SK-N-SH (cell line): ENCODE measurements around the gene TRPM3. TPM values are rescaled to one million over a fixed set of nuclear protein-coding genes. Genes with fewer than 3 reads are reported as not detected.

ENCODE experiments used
- CTCF ChIA-PET: fragments of 300-600, 350-600 bp; formaldehyde crosslinking; extraction: SDS; loops from one replicate; lab custom pipeline; 2021; lab: Yijun Ruan, JAX
- POLR2A ChIA-PET: fragments of 350-600 bp; sonication (Branson Sonifier 250); formaldehyde crosslinking; extraction: SDS; loops from one replicate; lab custom pipeline; 2020; ENCODE audit warnings: antibody characterized with exemption, inconsistent platforms; lab: Yijun Ruan, JAX
- DNase-seq: peaks from one replicate; pipeline ENCODE4 v3.0.0; 2012
- H2AFZ ChIP-seq: fragments of 200-600 bp; sonication (generic); 2 replicates; pipeline ENCODE4 v1.8.1; 2016; ENCODE audit warnings: antibody characterized with exemption, mild to moderate bottlenecking, low read depth
- H3F3A ChIP-seq: fragments of 200-600 bp; sonication (generic); replicated peaks from 2 replicates; pipeline ENCODE3; 2016; ENCODE audit warnings: antibody characterized with exemption, mild to moderate bottlenecking; ENCODE audit not compliant: insufficient read depth
- H3K27ac ChIP-seq, 2 experiments: fragments of 200-500 bp in 1 of 2; fragments of 200-600 bp in 1 of 2; sonication (Bioruptor generic) in 1 of 2; sonication (generic), shearing (Covaris generic) in 1 of 2; 2 replicates each; pipeline versions ENCODE4 v1.5.1 to v1.6.1; 2014 to 2016; ENCODE audit warnings: low read depth in 2 of 2, inconsistent platforms in 1 of 2, low read length in 1 of 2, mild to moderate bottlenecking in 1 of 2, mixed read lengths in 1 of 2
- H3K27me3 ChIP-seq: fragments of 200-600 bp; sonication (generic), shearing (Covaris generic); 2 replicates; pipeline ENCODE4 v1.6.1; 2016; ENCODE audit warnings: mixed run types; ENCODE audit not compliant: insufficient read depth
- H3K36me3 ChIP-seq, 2 experiments: fragments of 200-500 bp in 1 of 2; fragments of 200-600 bp in 1 of 2; sonication (Bioruptor generic) in 1 of 2; sonication (generic) in 1 of 2; replicated peaks in 1 of 2; 2 replicates each; pipeline versions ENCODE3 to v1.5.1; 2014 to 2016; ENCODE audit warnings: low read length in 1 of 2, mild to moderate bottlenecking in 1 of 2; ENCODE audit not compliant: insufficient read depth in 2 of 2, control insufficient read depth in 1 of 2
- H3K4me1 ChIP-seq, 2 experiments: fragments of 200-500 bp in 1 of 2; fragments of 200-600 bp in 1 of 2; sonication (Bioruptor generic) in 1 of 2; sonication (generic), shearing (Covaris generic) in 1 of 2; 2 replicates each; pipeline versions ENCODE4 v1.5.1 to v1.6.1; 2014 to 2016; ENCODE audit warnings: low read depth in 1 of 2, low read length in 1 of 2, mixed run types in 1 of 2; ENCODE audit not compliant: insufficient read depth in 2 of 2, control insufficient read depth in 1 of 2
- H3K4me2 ChIP-seq: fragments of 200-600 bp; sonication (generic), shearing (Covaris generic); 2 replicates; pipeline ENCODE4 v1.6.1; 2017; ENCODE audit warnings: mixed run types
- H3K4me3 ChIP-seq, 2 experiments: fragments of 200-500 bp in 1 of 2; fragments of 200-600 bp in 1 of 2; sonication (Bioruptor generic) in 1 of 2; sonication (generic), shearing (Covaris generic) in 1 of 2; 2 replicates each; pipeline versions ENCODE4 v1.5.1 to v1.8.1; 2014 to 2016; ENCODE audit warnings: low read depth in 2 of 2, inconsistent platforms in 1 of 2, low read length in 1 of 2, mild to moderate bottlenecking in 1 of 2, mixed read lengths in 1 of 2, moderate library complexity in 1 of 2
- H3K79me2 ChIP-seq: fragments of 200-600 bp; sonication (generic); 2 replicates; pipeline ENCODE4 v1.8.1; 2017; ENCODE audit warnings: mild to moderate bottlenecking; ENCODE audit not compliant: insufficient read depth
- H3K9ac ChIP-seq: fragments of 200-600 bp; sonication (generic); 2 replicates; pipeline ENCODE4 v1.6.1; 2017; ENCODE audit warnings: mixed run types
- H3K9me2 ChIP-seq: fragments of 200-600 bp; sonication (generic); 2 replicates; pipeline ENCODE4 v1.6.1; 2017; ENCODE audit warnings: mixed run types
- H3K9me3 ChIP-seq: fragments of 200-600 bp; sonication (generic); 2 replicates; pipeline ENCODE4 v1.6.1; 2017; ENCODE audit warnings: mixed run types, mild to moderate bottlenecking, moderate library complexity
- H4K20me1 ChIP-seq: fragments of 200-600 bp; sonication (generic); 2 replicates; pipeline ENCODE4 v1.6.1; 2017; ENCODE audit warnings: mild to moderate bottlenecking, mixed run types; ENCODE audit not compliant: insufficient read depth
- EP300 ChIP-seq, 2 experiments: IDR thresholded peaks; 2 replicates each; pipeline versions ENCODE4 v1.4.0 to v1.6.1; 2012; ENCODE audit warnings: borderline replicate concordance in 1 of 2, low read depth in 1 of 2, low read length in 1 of 2
- FOSL2 ChIP-seq: IDR thresholded peaks from 2 replicates; pipeline ENCODE4 v1.4.0; 2012; ENCODE audit warnings: low read depth, mild to moderate bottlenecking, moderate library complexity, borderline replicate concordance
- FOXJ3 ChIP-seq: sonication (generic); formaldehyde crosslinking; IDR thresholded peaks from 2 replicates; pipeline ENCODE4 v1.5.1; 2020; ENCODE audit warnings: mild to moderate bottlenecking, missing genetic modification reagents
- FOXM1 ChIP-seq: IDR thresholded peaks from 2 replicates; pipeline ENCODE4 v1.4.0; 2012; ENCODE audit warnings: low read depth, mild to moderate bottlenecking
- GABPA ChIP-seq: IDR thresholded peaks from 2 replicates; pipeline ENCODE4 v1.4.0; 2012; ENCODE audit warnings: low read depth, mild to moderate bottlenecking
- JUND ChIP-seq: IDR thresholded peaks from 2 replicates; pipeline ENCODE4 v1.4.0; 2012
- MEF2A ChIP-seq: IDR thresholded peaks from 2 replicates; pipeline ENCODE4 v1.4.0; 2012; ENCODE audit warnings: low read depth, borderline replicate concordance
- MXI1 ChIP-seq: IDR thresholded peaks from 2 replicates; pipeline ENCODE4 v1.6.1; 2012; ENCODE audit warnings: mild to moderate bottlenecking, low read depth, low read length, improper control_type of control experiment
- NFIC ChIP-seq: IDR thresholded peaks from 2 replicates; pipeline ENCODE4 v1.4.0; 2012; ENCODE audit warnings: borderline replicate concordance
- POLR2AphosphoS5 ChIP-seq: IDR thresholded peaks from 2 replicates; pipeline ENCODE4 v1.6.1; 2012; ENCODE audit warnings: low read depth, low read length
- RFX5 ChIP-seq: IDR thresholded peaks from 2 replicates; pipeline ENCODE4 v1.6.1; 2012; ENCODE audit warnings: mild to moderate bottlenecking, improper control_type of control experiment, low read length
- SIN3A ChIP-seq: IDR thresholded peaks from 2 replicates; pipeline ENCODE4 v1.6.1; 2012; ENCODE audit warnings: low read depth, mild to moderate bottlenecking, low read length, moderate library complexity, borderline replicate concordance
- TCF12 ChIP-seq: IDR thresholded peaks from 2 replicates; pipeline ENCODE4 v1.4.0; 2012
- TEAD4 ChIP-seq: IDR thresholded peaks from 2 replicates; pipeline ENCODE4 v1.4.0; 2012; ENCODE audit warnings: mild to moderate bottlenecking, borderline replicate concordance; ENCODE audit not compliant: insufficient read depth
- YY1 ChIP-seq: IDR thresholded peaks from 2 replicates; pipeline ENCODE4 v1.4.0; 2012; ENCODE audit warnings: low read depth, mild to moderate bottlenecking
- WGBS: methylation state at CpG from one replicate; pipeline ENCODE4 v1.1.6; 2017; ENCODE audit warnings: low lambda C conversion rate; 5-methylcytosine and 5-hydroxymethylcytosine counted together
- polyA plus RNA-seq, 3 experiments: library from polyadenylated mRNA; depleted of rRNA; stranded (reverse); fragments of >200 nt; gene quantifications; 2 replicates each; pipeline ENCODE4 v1.2.3, GENCODE V29; 2012
- TF ChIP-seq, protein P1 (sequence below): IDR thresholded peaks from 2 replicates; pipeline ENCODE4 v1.4.0; 2012; ENCODE audit warnings: low read depth
- TF ChIP-seq, protein P2 (sequence below): IDR thresholded peaks from 2 replicates; pipeline ENCODE4 v1.4.0; 2012; ENCODE audit warnings: low read depth, borderline replicate concordance
- TF ChIP-seq, protein P3 (sequence below): IDR thresholded peaks from 2 replicates; pipeline ENCODE4; 2012
- TF ChIP-seq, protein P4 (sequence below): IDR thresholded peaks from 2 replicates; pipeline ENCODE4 v1.6.1; 2012; ENCODE audit warnings: mild to moderate bottlenecking, low read depth, low read length, moderate library complexity

TRPM3 gene
- polyA plus RNA-seq, 1 of the 3 experiments (the other 2 are of a cell fraction): not detected

DNA sequence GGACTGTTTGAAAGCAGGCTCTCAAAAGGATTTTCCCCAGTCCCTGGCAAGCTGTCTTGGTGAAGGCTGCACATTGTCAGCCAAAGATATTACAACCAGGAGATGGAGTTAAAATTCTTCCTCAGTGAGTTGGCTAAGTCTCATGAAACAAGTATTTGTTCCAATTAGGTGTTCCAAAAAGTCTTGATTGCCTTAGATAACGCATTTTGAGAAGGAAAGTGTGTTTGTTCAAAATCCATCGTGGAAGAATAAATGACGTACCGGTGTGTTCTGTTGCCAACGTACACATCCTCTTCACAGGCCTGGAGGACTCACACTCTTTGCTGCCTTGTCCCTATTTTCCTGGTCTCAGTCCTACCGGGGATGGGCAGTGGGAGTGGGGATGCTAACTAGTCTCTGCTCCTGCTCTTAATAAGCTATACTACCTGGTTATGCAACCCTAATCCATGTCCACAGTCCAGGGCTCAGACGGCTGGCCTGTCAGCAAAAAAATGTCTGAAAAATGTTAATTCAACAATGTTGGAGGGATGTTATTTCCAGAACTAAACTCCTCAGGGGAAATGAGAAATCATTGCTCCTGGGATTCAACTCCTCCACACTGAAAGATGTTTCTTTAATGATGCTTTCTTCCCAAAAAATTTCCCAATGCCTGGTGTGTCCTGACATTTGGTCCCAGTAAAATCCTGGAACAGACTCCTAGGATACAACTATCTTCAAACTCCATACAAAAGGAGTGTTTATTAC lies 531.7 kb downstream of the TRPM3 start:
- CTCF ChIA-PET: interaction anchor here (1.0 to 1.6 kb wide), 2 partner anchors 10 to 78 kb away, joined by 3 to 5 read pairs; no protein-coding TSS in a partner anchor
- H3K4me2 ChIP-seq: peak overlapping the region; percentile 50
- POLR2A ChIA-PET: no interaction called here

More for the DNA sequence above, 531.7 kb downstream of the TRPM3 start:
- Histone ChIP-seq H3K36me3 (no peaks in the 10 kb centered on the region), H2AFZ (peak overlapping the region; percentile 68), H3K9me3 (no peaks in the 10 kb centered on the region), H3F3A (peaks cover 19% of the 10 kb centered on the region)
- WGBS: 25% methylated on average over 7 of the region's 7 CpGs
- TF ChIP-seq MEF2A: peak; percentile 57; the same call in 1 of the 2 replicates
- peak; percentile 87 for TF ChIP-seq FOSL2
- TF ChIP-seq TCF12: peak; percentile 93
- TF ChIP-seq FOXM1: peak; percentile 68; the same call in 1 of the 2 replicates
- TF ChIP-seq TEAD4: peak; percentile 89
- peak; percentile 16 to 82; a peak in 2 of 4 replicates for TF ChIP-seq EP300 (IDR thresholded peaks at IDR 0.05; ENCODE audit: borderline replicate concordance in 1 of 2, low read depth in 1 of 2, low read length in 1 of 2)
- TF ChIP-seq, protein P1, sequence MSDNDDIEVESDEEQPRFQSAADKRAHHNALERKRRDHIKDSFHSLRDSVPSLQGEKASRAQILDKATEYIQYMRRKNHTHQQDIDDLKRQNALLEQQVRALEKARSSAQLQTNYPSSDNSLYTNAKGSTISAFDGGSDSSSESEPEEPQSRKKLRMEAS: peak; percentile 45; the same call in 1 of the 2 replicates
- peak; percentile 91 for TF ChIP-seq JUND
- peak; percentile 50; the same call in 1 of the 2 replicates for TF ChIP-seq POLR2AphosphoS5
- TF ChIP-seq FOXJ3 (CRISPR knock-in tag): no peak
- TF ChIP-seq, protein P2, sequence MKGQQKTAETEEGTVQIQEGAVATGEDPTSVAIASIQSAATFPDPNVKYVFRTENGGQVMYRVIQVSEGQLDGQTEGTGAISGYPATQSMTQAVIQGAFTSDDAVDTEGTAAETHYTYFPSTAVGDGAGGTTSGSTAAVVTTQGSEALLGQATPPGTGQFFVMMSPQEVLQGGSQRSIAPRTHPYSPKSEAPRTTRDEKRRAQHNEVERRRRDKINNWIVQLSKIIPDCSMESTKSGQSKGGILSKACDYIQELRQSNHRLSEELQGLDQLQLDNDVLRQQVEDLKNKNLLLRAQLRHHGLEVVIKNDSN: no peak
- TF ChIP-seq, protein P3, sequence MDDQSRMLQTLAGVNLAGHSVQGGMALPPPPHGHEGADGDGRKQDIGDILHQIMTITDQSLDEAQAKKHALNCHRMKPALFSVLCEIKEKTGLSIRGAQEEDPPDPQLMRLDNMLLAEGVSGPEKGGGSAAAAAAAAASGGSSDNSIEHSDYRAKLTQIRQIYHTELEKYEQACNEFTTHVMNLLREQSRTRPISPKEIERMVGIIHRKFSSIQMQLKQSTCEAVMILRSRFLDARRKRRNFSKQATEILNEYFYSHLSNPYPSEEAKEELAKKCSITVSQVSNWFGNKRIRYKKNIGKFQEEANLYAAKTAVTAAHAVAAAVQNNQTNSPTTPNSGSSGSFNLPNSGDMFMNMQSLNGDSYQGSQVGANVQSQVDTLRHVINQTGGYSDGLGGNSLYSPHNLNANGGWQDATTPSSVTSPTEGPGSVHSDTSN: peak; percentile 78
- TF ChIP-seq YY1: no peak
- TF ChIP-seq, protein P4, sequence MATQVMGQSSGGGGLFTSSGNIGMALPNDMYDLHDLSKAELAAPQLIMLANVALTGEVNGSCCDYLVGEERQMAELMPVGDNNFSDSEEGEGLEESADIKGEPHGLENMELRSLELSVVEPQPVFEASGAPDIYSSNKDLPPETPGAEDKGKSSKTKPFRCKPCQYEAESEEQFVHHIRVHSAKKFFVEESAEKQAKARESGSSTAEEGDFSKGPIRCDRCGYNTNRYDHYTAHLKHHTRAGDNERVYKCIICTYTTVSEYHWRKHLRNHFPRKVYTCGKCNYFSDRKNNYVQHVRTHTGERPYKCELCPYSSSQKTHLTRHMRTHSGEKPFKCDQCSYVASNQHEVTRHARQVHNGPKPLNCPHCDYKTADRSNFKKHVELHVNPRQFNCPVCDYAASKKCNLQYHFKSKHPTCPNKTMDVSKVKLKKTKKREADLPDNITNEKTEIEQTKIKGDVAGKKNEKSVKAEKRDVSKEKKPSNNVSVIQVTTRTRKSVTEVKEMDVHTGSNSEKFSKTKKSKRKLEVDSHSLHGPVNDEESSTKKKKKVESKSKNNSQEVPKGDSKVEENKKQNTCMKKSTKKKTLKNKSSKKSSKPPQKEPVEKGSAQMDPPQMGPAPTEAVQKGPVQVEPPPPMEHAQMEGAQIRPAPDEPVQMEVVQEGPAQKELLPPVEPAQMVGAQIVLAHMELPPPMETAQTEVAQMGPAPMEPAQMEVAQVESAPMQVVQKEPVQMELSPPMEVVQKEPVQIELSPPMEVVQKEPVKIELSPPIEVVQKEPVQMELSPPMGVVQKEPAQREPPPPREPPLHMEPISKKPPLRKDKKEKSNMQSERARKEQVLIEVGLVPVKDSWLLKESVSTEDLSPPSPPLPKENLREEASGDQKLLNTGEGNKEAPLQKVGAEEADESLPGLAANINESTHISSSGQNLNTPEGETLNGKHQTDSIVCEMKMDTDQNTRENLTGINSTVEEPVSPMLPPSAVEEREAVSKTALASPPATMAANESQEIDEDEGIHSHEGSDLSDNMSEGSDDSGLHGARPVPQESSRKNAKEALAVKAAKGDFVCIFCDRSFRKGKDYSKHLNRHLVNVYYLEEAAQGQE: no peak
- 0 out of 2 replicates have a peak, but pooled peaks have one; percentile 18 for TF ChIP-seq SIN3A
- no peak for TF ChIP-seq RFX5
- TF ChIP-seq NFIC: peak; percentile 77; the same call in 1 of the 2 replicates
- TF ChIP-seq GABPA: no peak
- TF ChIP-seq MXI1: no peak
- TF ChIP-seq, all 33 proteins: peak for 12
- Histone ChIP-seq H3K27me3 (no peaks in the 10 kb centered on the region), H3K4me3 (no peak overlapping the region), H3K9ac (peak overlapping the region; percentile 57), H3K9me2 (no peaks in the 10 kb centered on the region), H4K20me1 (no peaks in the 10 kb centered on the region), H3K4me1 (peaks cover 12 to 38% of the 10 kb centered on the region in 2 experiments), H3K27ac (peak overlapping the region; percentile 63 to 97), H3K79me2 (no peaks in the 10 kb centered on the region)
- no peak for DNase-seq
